Activated naive CD8-positive, alpha-beta T cell treated with anti-CD3 and anti-CD28 coated beads, Interleukin-2, amount 50 U/mL, for 24 hours (primary cell): ENCODE measurements around the gene CD28.
"Not testable (repeated sequence)": the region's sequence is repeated elsewhere in the genome, so short reads cannot be mapped to it uniquely, and the experiment has no call there.

Source experiments
- ATAC-seq: fragments of 150-1000 bp; cut with Tn5 transposase; one replicate; pipeline ENCODE4 v1.10.0; 2021
- DNase-seq: peaks from one replicate; pipeline ENCODE4 v3.0.0; 2021
- H3K27ac Mint-ChIP-seq: one replicate; pipeline ENCODE4 v1.8.0; 2021; ENCODE audit warnings: mild to moderate bottlenecking, mixed read lengths
- H3K27me3 Mint-ChIP-seq: one replicate; pipeline ENCODE4 v1.8.0; 2021; ENCODE audit warnings: mixed read lengths
- H3K36me3 Mint-ChIP-seq: one replicate; pipeline ENCODE4 v1.8.0; 2021; ENCODE audit warnings: low read depth, mixed read lengths
- H3K4me1 Mint-ChIP-seq: one replicate; pipeline ENCODE4 v1.8.0; 2021; ENCODE audit warnings: mixed read lengths
- H3K4me3 Mint-ChIP-seq: one replicate; pipeline ENCODE4 v1.8.0; 2021; ENCODE audit warnings: mild to moderate bottlenecking, moderate library complexity, mixed read lengths
- H3K9me3 Mint-ChIP-seq: one replicate; pipeline ENCODE4 v1.8.0; 2021; ENCODE audit warnings: mixed read lengths

CD28 gene

DNA sequence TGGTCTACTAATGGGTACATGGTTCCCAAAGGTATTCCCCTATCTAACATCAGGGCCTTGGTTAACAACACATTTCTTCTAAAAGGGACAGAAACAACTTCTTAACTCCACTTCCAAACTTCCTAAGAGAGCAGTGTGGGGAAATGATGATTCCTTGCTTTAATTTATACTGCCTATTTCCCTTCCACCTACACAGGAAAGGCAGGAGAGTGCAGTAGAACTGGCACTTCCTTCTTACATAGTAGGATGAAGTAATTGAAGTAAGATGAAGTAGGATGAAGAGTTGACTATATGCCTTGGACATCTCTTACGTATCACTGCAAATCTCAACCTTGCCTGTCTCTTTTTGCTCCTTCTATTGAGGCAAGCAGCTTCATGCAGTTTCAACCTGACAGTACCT lies 54.7 kb downstream of the CD28 start:
- peaks cover 20% of the 10 kb centered on the region for H3K9me3 Mint-ChIP-seq
- H3K27me3 Mint-ChIP-seq, result no peaks in the 10 kb centered on the region
- H3K4me1 Mint-ChIP-seq, result peaks cover 54% of the 10 kb centered on the region
- peaks cover 35% of the 10 kb centered on the region for H3K36me3 Mint-ChIP-seq
- DNase-seq (no peak), ATAC-seq (no peak)
- no peak overlapping the region for H3K4me3 Mint-ChIP-seq
- H3K27ac Mint-ChIP-seq, result no peak overlapping the region

DNA sequence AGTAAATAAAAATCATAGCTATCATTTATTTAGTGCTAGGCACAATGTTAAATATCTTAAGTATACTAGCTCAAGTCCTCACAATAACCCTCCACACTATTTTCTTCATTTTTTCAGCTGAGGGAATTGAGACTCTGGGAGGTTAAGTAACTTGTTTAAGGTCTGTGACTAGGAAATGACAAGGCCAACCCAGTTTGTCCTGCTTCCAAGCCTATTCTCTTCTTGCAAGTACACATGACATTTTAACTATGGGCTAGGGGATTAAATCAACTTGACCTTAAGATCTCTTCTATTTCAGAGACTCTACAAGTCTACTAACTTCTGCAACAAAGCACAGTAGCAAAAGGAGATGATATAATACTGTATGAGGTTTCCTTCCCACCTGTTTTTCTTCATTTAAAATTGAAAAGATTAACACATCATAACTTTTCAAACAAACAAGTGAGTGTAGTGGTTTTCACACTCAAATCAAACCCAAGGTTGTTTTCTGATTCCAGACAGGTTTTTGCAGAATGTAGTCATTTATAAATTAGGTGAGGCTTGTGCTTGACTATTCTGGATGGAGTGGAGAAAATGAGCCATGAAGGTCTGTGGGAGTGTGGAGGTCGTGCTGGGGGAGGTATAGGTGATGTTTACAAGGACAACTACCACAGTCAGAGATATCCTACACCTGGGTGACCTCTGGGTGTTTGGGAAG lies 57.0 kb downstream of the CD28 start:
- ATAC-seq (peak; percentile 91), DNase-seq (no peak)
- Mint-ChIP-seq H3K27me3 (no peaks in the 10 kb centered on the region), H3K36me3 (peaks cover 32% of the 10 kb centered on the region), H3K27ac (peak overlapping the region; percentile 91), H3K4me3 (peak overlapping the region; percentile 20), H3K4me1 (peaks cover 66% of the 10 kb centered on the region), H3K9me3 (peaks cover 16% of the 10 kb centered on the region)

DNA sequence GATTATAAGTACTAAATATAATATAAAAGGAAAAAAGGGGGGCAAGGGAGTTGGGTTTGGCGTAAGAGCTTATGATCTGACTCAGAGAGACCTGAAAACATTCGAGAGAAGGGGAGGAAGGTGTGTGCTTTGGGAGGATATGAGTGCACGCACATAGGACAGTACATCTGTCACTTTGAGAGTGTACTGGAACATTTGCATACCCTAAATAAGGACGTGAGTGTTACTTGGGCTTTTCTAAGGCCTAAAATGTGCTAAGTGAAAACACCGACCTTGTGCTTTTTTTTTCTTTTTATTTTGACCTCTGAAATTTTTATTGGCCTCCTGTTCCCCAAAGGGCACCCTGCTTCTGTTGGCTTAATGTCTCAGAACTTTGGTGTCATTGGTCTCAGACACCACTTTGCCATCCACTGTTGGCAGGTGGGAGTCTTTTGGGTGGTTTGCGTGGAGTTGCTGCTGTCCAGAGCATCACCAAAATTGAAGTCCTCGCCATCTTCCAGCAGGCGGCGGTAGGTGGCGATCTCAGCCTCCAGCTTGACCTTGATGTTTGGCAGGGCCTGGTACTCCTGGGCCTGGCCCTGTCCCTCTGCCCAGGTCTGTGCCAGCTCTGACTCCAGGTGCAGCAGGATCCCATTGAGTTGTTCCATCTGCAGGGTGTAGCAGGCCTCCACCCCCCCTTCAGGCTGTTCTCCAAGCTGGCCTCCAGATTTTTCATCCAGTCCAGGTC lies 57.7 kb downstream of the CD28 start:
- Mint-ChIP-seq H3K4me3 (peak overlapping the region; percentile 34), H3K4me1 (peaks cover 66% of the 10 kb centered on the region)

DNA sequence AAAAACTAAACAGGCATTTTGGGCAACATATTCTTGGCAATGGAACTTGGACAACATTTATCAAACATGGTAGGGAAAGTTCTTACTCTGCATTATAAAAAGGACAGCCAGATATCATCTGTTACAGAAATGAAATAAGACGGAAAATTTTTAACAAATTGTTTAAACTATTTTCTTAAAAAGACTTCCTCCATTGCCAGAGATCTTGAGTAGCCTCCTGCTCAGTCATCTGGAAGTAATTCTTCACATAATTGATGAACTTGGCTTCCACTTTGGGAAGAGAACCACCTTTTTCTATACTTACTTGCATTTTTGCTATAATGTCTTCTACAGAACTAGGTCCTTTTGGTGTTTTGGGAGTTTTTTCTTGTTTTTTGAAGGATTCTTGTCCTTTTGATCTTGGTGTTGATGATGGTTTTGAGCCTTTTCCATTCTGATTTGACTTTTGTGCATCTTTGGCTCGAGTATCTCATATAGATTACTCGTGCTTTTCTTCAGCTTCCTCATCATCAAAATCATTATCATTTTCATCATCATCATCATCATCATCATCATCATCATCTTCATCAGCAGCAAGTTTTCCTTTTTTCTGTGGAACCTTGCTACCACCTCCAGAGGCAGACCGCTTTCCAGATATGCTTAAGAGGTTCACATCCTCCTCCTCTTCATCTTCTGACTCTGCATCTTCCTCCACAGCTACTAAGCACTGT lies 66.2 kb downstream of the CD28 start:
- no peak for ATAC-seq
- DNase-seq, result no peak

More for the DNA sequence above, 57.7 kb downstream of the CD28 start:
- no peaks in the 10 kb centered on the region for H3K27me3 Mint-ChIP-seq
- DNase-seq (no peak), ATAC-seq (peak; percentile 97)
- peaks cover 26% of the 10 kb centered on the region for H3K36me3 Mint-ChIP-seq
- peaks cover 13% of the 10 kb centered on the region for H3K9me3 Mint-ChIP-seq
- H3K27ac Mint-ChIP-seq, result peak overlapping the region; percentile 91

DNA sequence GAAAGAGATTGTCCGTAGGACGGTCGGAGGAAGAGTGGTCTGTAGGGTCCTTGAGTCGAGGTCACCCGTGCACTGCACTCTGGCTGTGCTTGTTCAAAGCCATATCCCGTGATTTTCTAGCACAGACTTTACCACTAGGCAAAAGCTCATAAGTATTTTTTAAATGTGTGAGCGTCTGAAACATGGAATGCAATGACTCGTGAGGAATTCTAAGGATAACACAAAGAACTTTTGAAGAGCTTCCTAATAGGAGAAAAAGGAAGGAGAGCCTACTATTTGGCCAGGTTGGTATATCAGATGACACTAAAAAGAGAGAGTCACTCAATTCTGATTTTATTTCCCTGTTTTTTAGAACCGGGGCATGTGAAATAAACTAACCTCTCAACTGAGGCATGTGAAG lies 68.3 kb downstream of the CD28 start:
- ATAC-seq (no peak), DNase-seq (no peak)
- no peak overlapping the region for H3K4me3 Mint-ChIP-seq
- H3K27ac Mint-ChIP-seq, result no peak overlapping the region
- H3K27me3 Mint-ChIP-seq, result no peaks in the 10 kb centered on the region
- peaks cover 10% of the 10 kb centered on the region for H3K9me3 Mint-ChIP-seq
- peaks cover 6% of the 10 kb centered on the region for H3K36me3 Mint-ChIP-seq
- H3K4me1 Mint-ChIP-seq, result peaks cover 28% of the 10 kb centered on the region

More for the DNA sequence above, 66.2 kb downstream of the CD28 start:
- H3K9me3 Mint-ChIP-seq, result peaks cover 4% of the 10 kb centered on the region
- H3K27me3 Mint-ChIP-seq, result no peaks in the 10 kb centered on the region
- H3K4me1 Mint-ChIP-seq, result peaks cover 22% of the 10 kb centered on the region
- H3K27ac Mint-ChIP-seq, result no peak overlapping the region
- H3K36me3 Mint-ChIP-seq, result peaks cover 9% of the 10 kb centered on the region
- no peak overlapping the region for H3K4me3 Mint-ChIP-seq

DNA sequence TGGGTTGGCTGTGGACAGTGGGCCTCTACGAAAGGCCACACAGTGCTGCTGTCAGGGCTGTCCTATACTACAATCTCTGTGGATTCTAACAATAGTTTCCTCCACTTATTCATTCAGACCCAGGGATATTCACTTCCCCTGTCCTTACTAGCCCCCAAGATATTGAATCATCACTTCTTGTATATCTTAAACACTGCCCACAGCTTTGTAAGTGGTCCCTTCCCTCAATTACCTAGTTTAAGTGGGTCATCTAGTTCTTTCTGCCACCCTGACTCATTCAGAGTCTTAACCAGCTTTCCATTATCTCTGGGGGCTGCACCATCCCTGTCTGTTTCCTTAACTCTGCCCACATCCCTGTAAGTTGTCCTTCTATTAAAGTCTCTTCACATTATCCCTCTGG lies 69.2 kb downstream of the CD28 start:
- Mint-ChIP-seq H3K9me3 (peaks cover 11% of the 10 kb centered on the region), H3K27ac (no peak overlapping the region)

DNA sequence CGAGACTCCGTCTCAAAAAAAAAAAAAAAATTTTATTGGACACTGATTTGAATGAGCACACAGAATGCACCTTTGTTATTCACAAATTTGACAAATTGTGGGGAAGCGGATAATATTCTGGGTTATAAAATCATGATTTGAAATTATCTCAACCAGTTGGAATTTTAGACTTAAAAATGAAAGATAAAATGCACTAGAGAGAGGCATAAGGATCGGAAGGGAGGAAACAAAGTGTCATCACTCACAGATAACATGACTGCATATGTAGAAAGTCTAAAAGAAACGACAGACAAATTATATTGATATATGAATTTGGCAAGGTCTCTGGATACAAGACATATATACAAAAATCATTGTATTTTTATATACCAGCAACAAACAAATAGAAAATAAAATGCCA lies 70.6 kb downstream of the CD28 start:
- no peaks in the 10 kb centered on the region for H3K27me3 Mint-ChIP-seq
- ATAC-seq (no peak), DNase-seq (no peak)
- H3K9me3 Mint-ChIP-seq, result peaks cover 11% of the 10 kb centered on the region
- no peak overlapping the region for H3K27ac Mint-ChIP-seq
- no peak overlapping the region for H3K4me3 Mint-ChIP-seq
- peaks cover 38% of the 10 kb centered on the region for H3K4me1 Mint-ChIP-seq
- H3K36me3 Mint-ChIP-seq, result peaks cover 7% of the 10 kb centered on the region

More for the DNA sequence above, 69.2 kb downstream of the CD28 start:
- no peaks in the 10 kb centered on the region for H3K27me3 Mint-ChIP-seq
- peaks cover 7% of the 10 kb centered on the region for H3K36me3 Mint-ChIP-seq
- no peak overlapping the region for H3K4me3 Mint-ChIP-seq
- no peak for DNase-seq
- H3K4me1 Mint-ChIP-seq, result peaks cover 34% of the 10 kb centered on the region
- peak; percentile 46 for ATAC-seq

DNA sequence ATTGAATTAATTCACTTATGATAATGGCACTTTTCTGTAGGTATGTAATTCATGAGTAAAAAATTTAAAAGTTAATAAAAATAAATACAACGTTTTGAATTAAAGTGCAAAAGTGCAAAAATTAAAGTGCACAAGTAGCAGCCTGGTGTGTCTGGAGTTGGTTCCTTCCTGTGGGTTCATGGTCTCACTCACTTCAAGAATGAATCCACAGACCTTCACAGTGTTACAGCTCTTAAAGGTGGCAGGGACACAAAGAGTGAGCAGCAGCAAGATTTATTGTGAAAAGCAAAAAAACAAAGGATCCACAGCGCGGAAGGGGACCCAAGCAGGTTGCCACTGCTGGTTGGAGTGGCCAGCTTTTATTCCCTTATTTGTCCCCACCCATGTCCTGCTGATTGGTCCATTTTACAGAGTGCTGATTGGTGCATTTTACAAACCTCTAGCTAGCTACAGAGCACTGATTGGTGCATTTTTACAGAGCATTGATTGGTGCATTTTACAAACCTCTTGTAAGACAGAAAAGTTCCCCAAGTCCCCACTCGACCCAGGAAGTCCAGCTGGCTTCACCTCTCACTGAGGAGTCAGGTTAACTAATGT lies 73.1 kb downstream of the CD28 start:
- not testable (repeated sequence) for H3K36me3 Mint-ChIP-seq, ATAC-seq, DNase-seq, H3K27me3 Mint-ChIP-seq, H3K4me3 Mint-ChIP-seq
- Mint-ChIP-seq H3K4me1 (peaks cover 39% of the 10 kb centered on the region), H3K9me3 (peaks cover 11% of the 10 kb centered on the region), H3K27ac (peak overlapping the region; percentile 41)

DNA sequence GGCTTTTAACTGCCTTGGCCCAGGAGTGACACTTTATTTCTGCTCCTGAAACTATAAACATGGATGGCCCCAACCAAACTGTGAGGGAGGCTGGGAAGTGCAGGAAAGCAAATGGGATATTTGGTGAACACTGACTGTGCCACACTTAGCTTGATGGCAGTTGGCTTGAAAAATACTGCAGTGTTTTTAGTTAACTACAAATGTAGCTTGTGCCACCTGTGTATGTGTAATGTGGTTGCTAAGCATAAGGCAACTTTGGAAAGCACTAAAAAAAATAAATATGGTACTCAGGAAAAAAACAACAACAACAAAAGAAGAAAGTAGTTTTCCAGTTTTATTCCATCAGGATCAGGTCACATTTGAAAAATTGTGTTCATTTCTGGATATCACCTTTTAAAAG lies 73.8 kb downstream of the CD28 start:
- H3K4me3 Mint-ChIP-seq, result no peak overlapping the region
- no peak overlapping the region for H3K27ac Mint-ChIP-seq

DNA sequence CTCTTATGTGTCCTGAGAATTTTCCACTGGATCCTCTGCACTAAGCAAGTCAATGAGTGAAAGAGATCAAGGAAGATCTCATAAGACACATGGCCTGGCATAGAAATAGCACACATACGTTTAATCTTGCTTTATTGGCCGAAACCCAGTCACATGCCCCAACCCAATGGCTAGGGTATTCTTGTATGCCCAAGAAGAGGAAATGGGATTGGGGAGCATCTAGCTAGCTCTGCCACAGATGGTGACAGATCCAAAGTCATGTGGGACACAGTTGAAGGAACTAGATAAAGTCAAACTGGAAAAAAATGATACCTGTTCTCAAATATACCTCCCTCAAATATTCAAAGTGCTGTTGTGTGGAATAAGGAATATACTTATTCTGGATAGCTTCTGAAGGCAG lies 74.7 kb downstream of the CD28 start:
- ATAC-seq, result no peak
- peaks cover 34% of the 10 kb centered on the region for H3K4me1 Mint-ChIP-seq
- H3K9me3 Mint-ChIP-seq, result peaks cover 11% of the 10 kb centered on the region
- no peak for DNase-seq
- no peak overlapping the region for H3K4me3 Mint-ChIP-seq
- peak overlapping the region; percentile 85 for H3K27ac Mint-ChIP-seq
- no peaks in the 10 kb centered on the region for H3K27me3 Mint-ChIP-seq
- H3K36me3 Mint-ChIP-seq, result peaks cover 6% of the 10 kb centered on the region

More for the DNA sequence above, 73.8 kb downstream of the CD28 start:
- Mint-ChIP-seq H3K9me3 (peaks cover 11% of the 10 kb centered on the region), H3K27me3 (no peaks in the 10 kb centered on the region), H3K36me3 (peaks cover 6% of the 10 kb centered on the region), H3K4me1 (peaks cover 39% of the 10 kb centered on the region)
- ATAC-seq, result no peak
- DNase-seq, result no peak

DNA sequence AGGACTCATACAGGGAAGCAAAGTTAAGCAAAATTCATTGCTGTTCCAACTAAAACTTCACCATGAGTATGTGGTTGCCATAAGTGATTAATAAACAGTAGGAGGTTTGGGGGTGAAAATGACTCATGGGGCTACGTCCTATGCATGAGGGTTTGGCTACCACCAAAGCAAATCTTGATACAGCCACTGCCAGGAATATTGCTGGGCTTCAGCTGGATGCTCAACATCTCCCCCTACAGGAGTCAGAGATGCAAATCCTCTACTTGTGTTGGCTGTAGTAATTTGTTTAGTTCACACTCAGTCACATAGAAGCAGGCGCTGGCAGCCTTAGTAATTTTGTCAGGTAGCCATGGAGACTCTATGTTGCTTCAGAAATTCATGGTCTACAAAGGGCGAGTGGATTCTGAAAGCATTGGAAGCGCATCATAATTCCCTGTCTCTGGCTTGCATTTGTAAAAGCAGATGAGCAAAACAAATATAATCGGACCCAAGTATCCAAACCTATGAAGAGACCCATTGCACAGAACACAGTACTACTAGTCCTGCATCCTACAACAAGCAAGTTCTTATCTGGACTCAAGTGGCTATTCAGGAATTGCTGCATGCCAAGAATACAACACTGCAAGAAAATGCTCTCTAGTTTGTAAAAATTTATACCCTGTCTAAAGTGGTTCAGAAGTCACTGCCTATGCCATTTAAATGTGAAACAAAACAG lies 76.0 kb downstream of the CD28 start:
- Mint-ChIP-seq H3K4me3 (no peak overlapping the region), H3K27ac (peak overlapping the region; percentile 85), H3K9me3 (peaks cover 11% of the 10 kb centered on the region), H3K27me3 (no peaks in the 10 kb centered on the region), H3K36me3 (peaks cover 6% of the 10 kb centered on the region), H3K4me1 (peaks cover 34% of the 10 kb centered on the region)
- ATAC-seq (peak; percentile 99), DNase-seq (peak; percentile 66)

DNA sequence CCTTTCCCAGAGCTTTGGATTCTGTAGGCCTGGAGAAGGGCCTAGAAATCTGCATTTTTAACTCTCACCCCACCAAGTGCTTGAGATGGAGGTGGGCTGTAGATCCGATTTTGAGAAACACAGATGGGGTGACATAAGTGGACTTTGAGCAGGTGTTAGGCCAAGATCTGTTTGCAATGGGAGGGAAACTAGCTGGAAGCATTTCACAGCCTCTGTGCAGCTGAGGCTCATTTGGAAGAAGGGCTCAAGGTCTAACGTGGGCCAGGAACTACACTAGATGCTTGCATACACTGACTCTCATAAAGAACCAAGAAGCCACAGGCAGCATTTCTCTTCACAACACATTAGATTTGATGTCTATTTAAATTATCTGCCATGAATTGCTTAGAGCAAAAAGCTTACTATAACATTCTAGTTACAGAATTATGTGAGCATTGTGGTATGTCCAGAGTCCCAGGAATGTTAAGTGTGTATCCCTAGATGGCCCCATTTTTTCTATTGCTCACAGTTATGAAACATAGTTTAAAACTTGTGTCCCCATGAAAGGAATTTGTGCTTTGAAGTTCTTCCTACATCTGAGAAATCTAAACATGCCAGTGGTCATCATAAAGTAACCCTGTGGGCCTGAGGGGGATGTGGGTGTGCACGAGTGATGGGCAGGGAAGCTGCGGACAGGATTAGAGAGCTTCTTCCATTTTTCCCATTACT lies 77.2 kb downstream of the CD28 start:
- H3K27ac Mint-ChIP-seq, result no peak overlapping the region
- H3K27me3 Mint-ChIP-seq, result no peaks in the 10 kb centered on the region
- H3K9me3 Mint-ChIP-seq, result peaks cover 11% of the 10 kb centered on the region
- DNase-seq (no peak), ATAC-seq (no peak)
- peaks cover 6% of the 10 kb centered on the region for H3K36me3 Mint-ChIP-seq
- peaks cover 41% of the 10 kb centered on the region for H3K4me1 Mint-ChIP-seq
- no peak overlapping the region for H3K4me3 Mint-ChIP-seq

DNA sequence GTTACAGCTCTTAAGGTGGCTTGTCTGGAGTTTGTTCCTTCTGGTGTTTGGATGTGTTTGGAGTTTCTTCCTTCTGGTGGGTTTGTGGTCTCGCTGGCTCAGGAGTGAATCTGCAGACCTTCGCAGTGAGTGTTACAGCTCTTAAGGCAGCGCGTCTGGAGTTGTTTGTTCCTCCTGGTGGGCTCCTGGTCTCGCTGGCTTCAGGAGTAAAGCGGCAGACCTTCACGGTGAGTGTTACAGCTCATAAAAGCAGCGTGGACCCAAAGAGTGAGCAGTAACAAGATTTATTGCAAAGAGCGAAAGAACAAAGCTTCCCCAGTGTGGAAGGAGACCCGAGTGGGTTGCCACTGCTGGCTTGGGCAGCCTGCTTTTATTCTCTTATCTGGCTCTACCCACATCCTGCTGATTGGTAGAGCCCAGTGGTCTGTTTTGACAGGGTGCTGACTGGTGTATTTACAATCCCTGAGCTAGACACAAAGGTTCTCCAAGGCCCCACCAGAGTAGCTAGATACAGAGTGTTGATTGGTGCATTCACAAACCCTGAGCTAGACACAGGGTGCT lies 78.4 kb downstream of the CD28 start:
- H3K36me3 Mint-ChIP-seq, DNase-seq, H3K9me3 Mint-ChIP-seq, H3K4me3 Mint-ChIP-seq, H3K27me3 Mint-ChIP-seq, ATAC-seq, H3K27ac Mint-ChIP-seq: not testable (repeated sequence)
- H3K4me1 Mint-ChIP-seq, result peaks cover 35% of the 10 kb centered on the region
